HepG2 (cell line): ENCODE measurements around the gene HBD. TPM values are rescaled to one million over a fixed set of nuclear protein-coding genes. Genes with fewer than 3 reads are reported as not detected.

Experiments
- ATAC-seq: fragments of 200-7000 bp; cut with Tn5 transposase; 3 replicates; pipeline ENCODE4 v1.9.1; 2020; ENCODE audit warnings: mild to moderate bottlenecking, moderate library complexity
- BruUV-seq: library from RNA; stranded (reverse); fragments of 400-500 nt; replicated peaks from 2 replicates; lab custom pipeline; 2021; lab: Mats Ljungman, UMichigan
- CTCF ChIA-PET: fragments of 300-600 bp; formaldehyde crosslinking; extraction: SDS; loops from one replicate; lab custom pipeline; 2021; ENCODE audit warnings: low total read pairs, inconsistent platforms, low intra/inter-chr PET ratio; lab: Yijun Ruan, JAX
- POLR2A ChIA-PET: fragments of 350-600 bp; sonication (Branson Sonifier 250); formaldehyde crosslinking; loops from one replicate; lab custom pipeline; 2020; ENCODE audit warnings: antibody characterized with exemption, inconsistent platforms; lab: Yijun Ruan, JAX
- DNase-seq: peaks from one replicate; pipeline ENCODE4 v3.0.0-alpha.2; 2015; ENCODE audit warnings: low spot score
- FAIRE-seq: peaks from 3 replicates; lab custom pipeline; 2011; peaks lifted over from hg19 to GRCh38; lab: Jason Lieb, UNC
- H2AFZ ChIP-seq: one replicate; pipeline ENCODE4 v1.6.1; 2011; ENCODE audit warnings: low read length, inconsistent platforms
- H3K27ac ChIP-seq: fragments of 300-600 bp; 3 replicates; pipeline ENCODE4 v1.8.0; 2011; ENCODE audit warnings: mixed run types, mild to moderate bottlenecking, mixed read lengths, low read length, inconsistent platforms; ENCODE audit not compliant: insufficient read depth; ENCODE audit errors: extremely low read length
- H3K27me3 ChIP-seq, 2 experiments: fragments of 200-600 bp in 1 of 2; 2 replicates in 1 of 2; 3 replicates in 1 of 2; pipeline versions ENCODE4 v1.6.0 to v1.8.0; 2011; ENCODE audit warnings: low read length in 2 of 2, mild to moderate bottlenecking in 2 of 2, moderate library complexity in 2 of 2, inconsistent platforms in 1 of 2; ENCODE audit not compliant: insufficient read depth in 2 of 2, control insufficient read depth in 1 of 2
- H3K36me3 ChIP-seq, 2 experiments: fragments of 200-600 bp in 1 of 2; replicated peaks in 1 of 2; 2 replicates in 1 of 2; 3 replicates in 1 of 2; pipeline versions ENCODE4 v1.5.1 to v1.8.0; 2011; ENCODE audit warnings: low read length in 2 of 2, inconsistent platforms in 1 of 2; ENCODE audit not compliant: insufficient read depth in 2 of 2, control insufficient read depth in 1 of 2
- H3K4me1 ChIP-seq: 2 replicates; pipeline ENCODE4 v1.5.1; 2012; ENCODE audit warnings: low read length, inconsistent platforms; ENCODE audit not compliant: insufficient read depth
- H3K4me2 ChIP-seq: 2 replicates; pipeline ENCODE4 v1.6.0; 2011; ENCODE audit warnings: low read depth, low read length, inconsistent platforms
- H3K4me3 ChIP-seq, 3 experiments: fragments of 200-600 bp in 1 of 3; sonication (generic), shearing (Covaris generic) in 1 of 3; replicated peaks in 1 of 3; 2 replicates each; pipeline ENCODE4 v1.5.1; 2011 to 2016; ENCODE audit warnings: low read length in 3 of 3, inconsistent platforms in 2 of 3, low read depth in 2 of 3, mild to moderate bottlenecking in 2 of 3, control low read depth in 1 of 3, mixed read lengths in 1 of 3; ENCODE audit not compliant: insufficient read depth in 1 of 3
- H3K79me2 ChIP-seq: one replicate; pipeline ENCODE4 v1.6.1; 2011; ENCODE audit warnings: low read length, inconsistent platforms; ENCODE audit not compliant: insufficient read depth
- H3K9ac ChIP-seq: 2 replicates; pipeline ENCODE4 v1.6.0; 2011; ENCODE audit warnings: mild to moderate bottlenecking, low read depth, low read length, inconsistent platforms; ENCODE audit not compliant: insufficient read depth
- H3K9me3 ChIP-seq: 2 replicates; pipeline ENCODE4 v1.5.1; 2012; ENCODE audit warnings: mild to moderate bottlenecking, low read length
- H4K20me1 ChIP-seq: 2 replicates; pipeline ENCODE4 v1.6.0; 2011; ENCODE audit warnings: inconsistent platforms, mild to moderate bottlenecking, low read length, moderate library complexity; ENCODE audit not compliant: insufficient read depth
- AGO2 ChIP-seq: fragments of 200-400 bp; formaldehyde crosslinking; optimal IDR thresholded peaks from 2 replicates; pipeline ENCODE3; 2017; ENCODE audit warnings: mild to moderate bottlenecking, low read depth, low read length, moderate library complexity
- BRD4 ChIP-seq: sonication (generic); formaldehyde crosslinking; IDR thresholded peaks from 2 replicates; pipeline ENCODE4 v1.4.0; 2020; ENCODE audit warnings: missing genetic modification reagents
- CERS6 ChIP-seq: sonication (generic); formaldehyde crosslinking; IDR thresholded peaks from 2 replicates; pipeline ENCODE4 v1.5.0; 2020; ENCODE audit warnings: missing genetic modification reagents
- ELK4 ChIP-seq: sonication (generic); formaldehyde crosslinking; IDR thresholded peaks from 2 replicates; pipeline ENCODE4 v1.9.0; 2021; ENCODE audit warnings: missing genetic modification reagents, borderline replicate concordance
- HDAC2 ChIP-seq: sonication (generic); formaldehyde crosslinking; IDR thresholded peaks from 2 replicates; pipeline ENCODE4 v1.4.0; 2020; ENCODE audit warnings: missing genetic modification reagents
- HIC2 ChIP-seq: sonication (generic); formaldehyde crosslinking; IDR thresholded peaks from 2 replicates; pipeline ENCODE4 v1.9.0; 2022; ENCODE audit warnings: low read depth, missing genetic modification reagents
- KDM5A ChIP-seq: fragments of 200-600 bp; sonication (generic); IDR thresholded peaks from 2 replicates; pipeline ENCODE4 v1.7.0; 2018; ENCODE audit warnings: antibody characterized with exemption, mild to moderate bottlenecking, low read length, borderline replicate concordance
- NCOA5 ChIP-seq: sonication (generic); formaldehyde crosslinking; IDR thresholded peaks from 2 replicates; pipeline ENCODE4 v1.4.0; 2020; ENCODE audit warnings: missing genetic modification reagents
- SOX6 ChIP-seq, 2 experiments: fragments of 450-650 bp in 1 of 2; sonication (generic) in 1 of 2; formaldehyde crosslinking in 1 of 2; IDR thresholded peaks; 2 replicates each; pipeline versions ENCODE4 v1.4.0 to v1.6.1; 2017 to 2020; ENCODE audit warnings: antibody characterized with exemption in 1 of 2, mild to moderate bottlenecking in 1 of 2, missing genetic modification reagents in 1 of 2
- TBP ChIP-seq: sonication (generic); formaldehyde crosslinking; IDR thresholded peaks from 2 replicates; pipeline ENCODE4 v1.5.0; 2020; ENCODE audit warnings: missing genetic modification reagents
- ZBTB7B ChIP-seq: sonication (generic); formaldehyde crosslinking; IDR thresholded peaks from 2 replicates; pipeline ENCODE4 v1.4.0; 2020; ENCODE audit warnings: missing genetic modification reagents
- ZMYM3 ChIP-seq: sonication (generic); formaldehyde crosslinking; IDR thresholded peaks from 2 replicates; pipeline ENCODE4 v1.5.1; 2020; ENCODE audit warnings: mild to moderate bottlenecking, missing genetic modification reagents
- ZNF18 ChIP-seq: sonication (generic); formaldehyde crosslinking; IDR thresholded peaks from 2 replicates; pipeline ENCODE4 v1.8.0; 2022; ENCODE audit warnings: mild to moderate bottlenecking, missing genetic modification reagents; ENCODE audit not compliant: insufficient replicate concordance
- ZNF30 ChIP-seq: sonication (generic); formaldehyde crosslinking; IDR thresholded peaks from 2 replicates; pipeline ENCODE4 v1.5.0; 2020; ENCODE audit warnings: mild to moderate bottlenecking, missing genetic modification reagents
- ZNF576 ChIP-seq: sonication (generic); formaldehyde crosslinking; IDR thresholded peaks from 2 replicates; pipeline ENCODE4 v1.4.0; 2020; ENCODE audit warnings: mild to moderate bottlenecking, missing genetic modification reagents
- WGBS: methylation state at CpG from one replicate; pipeline ENCODE4 v1.1.6; 2017; ENCODE audit warnings: low lambda C conversion rate; 5-methylcytosine and 5-hydroxymethylcytosine counted together
- in situ Hi-C: cut with HindIII; loops from 2 replicates; pipeline ENCODE4 v1.10.0; 2017; ENCODE audit warnings: low pct_unique_long_range_greater_than_20kb; ENCODE audit not compliant: extremely low pct_ligation_motif_present
- intact Hi-C: fragments of 100-400 bp; cut with micrococcal nuclease; formaldehyde crosslinking; loops from one replicate; pipeline ENCODE4 v1.10.0; 2022; ENCODE audit not compliant: unreplicated experiment
- polyA plus RNA-seq, 8 experiments: library from polyadenylated mRNA; depleted of rRNA in 3 of 8; stranded (reverse) in 7 of 8; unstranded in 1 of 8; fragments of >200 nt; fragmentation: Illumina TruSeq in 4 of 8; extraction: Trizol in 4 of 8; gene quantifications; 2 replicates each; pipeline versions ENCODE4 v1.2.1 to v1.2.3, GENCODE V29; 2011 to 2016; ENCODE audit warnings: low read depth in 4 of 8, missing spikeins in 1 of 8, mixed read lengths in 1 of 8; ENCODE audit not compliant: insufficient read depth in 1 of 8
- total RNA-seq, 5 experiments: library from RNA; depleted of rRNA; stranded (reverse); fragments of >200 nt; fragmentation: Illumina TruSeq; extraction: Trizol; gene quantifications; 2 replicates each; pipeline ENCODE4 v1.2.3, GENCODE V29; 2016; ENCODE audit warnings: low read depth in 1 of 5

Gene HBD
- total and polyA plus RNA-seq, 2 of the 13 experiments (the other 11 are each of a cell fraction or from before 2014, with no cell fraction given) = not detected

GRCh38 chr11:5233307-5233706 is 976 bp downstream of the HBD start:
- no peak overlapping the region for H3K27ac ChIP-seq
- no peaks in the 10 kb centered on the region for H3K9me3 ChIP-seq
- BruUV-seq = no TSS peak
- no peak overlapping the region for H3K4me2 ChIP-seq
- 0% methylated on average over 1 of the region's 1 CpG for WGBS
- in situ Hi-C loops (no loop called here), intact Hi-C loops (no loop called here)
- no peaks in the 10 kb centered on the region; the same call in 1 of the 2 replicates for H4K20me1 ChIP-seq
- no peak for ATAC-seq
- no peak overlapping the region for H2AFZ ChIP-seq
- no peaks in the 10 kb centered on the region for H3K79me2 ChIP-seq
- POLR2A ChIA-PET = no interaction called here
- no peaks in the 10 kb centered on the region for H3K4me1 ChIP-seq
- no peak overlapping the region for H3K9ac ChIP-seq
- CTCF ChIA-PET = no interaction called here
- no peak for FAIRE-seq
- H3K36me3 ChIP-seq = no peaks in the 10 kb centered on the region
- DNase-seq = no peak
- no peaks in the 10 kb centered on the region for H3K27me3 ChIP-seq
- TF ChIP-seq ZBTB7B (CRISPR knock-in tag) (no peak), ELK4 (CRISPR knock-in tag) (no peak), ZNF18 (CRISPR knock-in tag) (no peak), HIC2 (CRISPR knock-in tag) (no peak), NCOA5 (CRISPR knock-in tag) (no peak), HDAC2 (CRISPR knock-in tag) (no peak), CERS6 (no peak), SOX6 (IDR thresholded peaks at IDR 0.05) (no peak), SOX6 (CRISPR knock-in tag; IDR thresholded peaks at IDR 0.05) (no peak), ZNF576 (CRISPR knock-in tag) (no peak), ZMYM3 (CRISPR knock-in tag) (no peak), TBP (CRISPR knock-in tag) (no peak), BRD4 (no peak), KDM5A (no peak), AGO2 (no peak), ZNF30 (CRISPR knock-in tag) (no peak)
- H3K4me3 ChIP-seq = no peak overlapping the region
